Fibroblast of lung (primary cell): ENCODE results near the gene AKAP13.

ENCODE experiments used
- CTCF ChIP-seq, 2 donors: IDR thresholded peaks in 1 of 2; conservative IDR thresholded peaks in 1 of 2; 1 replicate in 1 of 2; 2 replicates in 1 of 2; pipeline ENCODE4 v1.5.1; 2011 to 2012; ENCODE audit warnings: low read length in 2 of 2, control low read depth in 1 of 2, inconsistent platforms in 1 of 2, low read depth in 1 of 2, mild to moderate bottlenecking in 1 of 2
- EZH2 ChIP-seq: IDR thresholded peaks from 2 replicates; pipeline ENCODE4 v1.5.1; 2012; ENCODE audit warnings: low read length, control low read depth, mild to moderate bottlenecking; ENCODE audit errors: missing control alignments

GRCh38 chr15:85351965-85352364, 28.4 kb upstream of the AKAP13 start:
- TF ChIP-seq CTCF (conservative IDR thresholded peaks at IDR 0.05 in 1 of 2, IDR thresholded peaks at IDR 0.05 in 1 of 2; ENCODE audit: low read depth in 1 of 2, low read length in 2 of 2), result no peak
- TF ChIP-seq EZH2, result no peak
